HepG2 (cell line): Measurements from ENCODE around the gene NOC3L. TPM values are rescaled to one million over a fixed set of nuclear protein-coding genes. Genes with fewer than 3 reads are reported as not detected.

Experiments used
- ARHGAP35 ChIP-seq: sonication (generic); formaldehyde crosslinking; IDR thresholded peaks from 2 replicates; pipeline ENCODE4 v1.9.0; 2022; ENCODE audit warnings: mild to moderate bottlenecking, inconsistent platforms, moderate library complexity, missing genetic modification reagents, borderline replicate concordance
- BRD4 ChIP-seq: sonication (generic); formaldehyde crosslinking; IDR thresholded peaks from 2 replicates; pipeline ENCODE4 v1.4.0; 2020; ENCODE audit warnings: missing genetic modification reagents
- HMGXB4 ChIP-seq, 2 experiments: sonication (generic) in 1 of 2; formaldehyde crosslinking in 1 of 2; IDR thresholded peaks; 2 replicates each; pipeline versions ENCODE4 v1.4.0 to v1.6.1; 2018 to 2020; ENCODE audit warnings: missing genetic modification reagents in 2 of 2, borderline replicate concordance in 1 of 2, low read depth in 1 of 2, mild to moderate bottlenecking in 1 of 2, missing biosample characterization in 1 of 2
- MAF1 ChIP-seq: sonication (generic); formaldehyde crosslinking; IDR thresholded peaks from 2 replicates; pipeline ENCODE4 v1.5.0; 2020; ENCODE audit warnings: missing genetic modification reagents, borderline replicate concordance
- MED13 ChIP-seq: sonication (generic); formaldehyde crosslinking; IDR thresholded peaks from 2 replicates; pipeline ENCODE4 v1.5.0; 2020; ENCODE audit warnings: missing genetic modification reagents
- PHB2 ChIP-seq: fragments of 450-650 bp; IDR thresholded peaks from 2 replicates; pipeline ENCODE4 v1.6.1; 2018; ENCODE audit not compliant: partially characterized antibody
- SETDB1 ChIP-seq: sonication (generic); formaldehyde crosslinking; IDR thresholded peaks from 2 replicates; pipeline ENCODE4 v1.5.1; 2020; ENCODE audit warnings: missing genetic modification reagents, mild to moderate bottlenecking, borderline replicate concordance
- SRSF1 ChIP-seq: fragments of 200-400 bp; formaldehyde crosslinking; optimal IDR thresholded peaks from 2 replicates; pipeline ENCODE3; 2017; ENCODE audit warnings: mild to moderate bottlenecking, low read depth, low read length, moderate library complexity
- ZNF430 ChIP-seq: sonication (generic); formaldehyde crosslinking; IDR thresholded peaks from 2 replicates; pipeline ENCODE4 v1.9.0; 2021; ENCODE audit warnings: mild to moderate bottlenecking, missing genetic modification reagents
- ZNF543 ChIP-seq: sonication (generic); formaldehyde crosslinking; IDR thresholded peaks from 2 replicates; pipeline ENCODE4 v1.4.0; 2020; ENCODE audit warnings: mild to moderate bottlenecking, missing genetic modification reagents
- ZNF687 ChIP-seq: sonication (generic); formaldehyde crosslinking; IDR thresholded peaks from 2 replicates; pipeline ENCODE4 v1.5.1; 2020; ENCODE audit warnings: mild to moderate bottlenecking, missing genetic modification reagents, moderate library complexity
- ZNF891 ChIP-seq: sonication (generic); formaldehyde crosslinking; IDR thresholded peaks from 2 replicates; pipeline ENCODE4 v1.5.0; 2020; ENCODE audit warnings: mild to moderate bottlenecking, missing genetic modification reagents
- polyA plus RNA-seq, 8 experiments: library from polyadenylated mRNA; depleted of rRNA in 3 of 8; stranded (reverse) in 7 of 8; unstranded in 1 of 8; fragments of >200 nt; fragmentation: Illumina TruSeq in 4 of 8; extraction: Trizol in 4 of 8; gene quantifications; 2 replicates each; pipeline versions ENCODE4 v1.2.1 to v1.2.3, GENCODE V29; 2011 to 2016; ENCODE audit warnings: low read depth in 4 of 8, missing spikeins in 1 of 8, mixed read lengths in 1 of 8; ENCODE audit not compliant: insufficient read depth in 1 of 8
- total RNA-seq, 5 experiments: library from RNA; depleted of rRNA; stranded (reverse); fragments of >200 nt; fragmentation: Illumina TruSeq; extraction: Trizol; gene quantifications; 2 replicates each; pipeline ENCODE4 v1.2.3, GENCODE V29; 2016; ENCODE audit warnings: low read depth in 1 of 5
- TF ChIP-seq, protein P1 (sequence below): sonication (generic); formaldehyde crosslinking; IDR thresholded peaks from 2 replicates; pipeline ENCODE4 v1.9.0; 2022; ENCODE audit warnings: missing genetic modification reagents, mild to moderate bottlenecking, borderline replicate concordance
- TF ChIP-seq, protein P2 (sequence below): sonication (generic); formaldehyde crosslinking; IDR thresholded peaks from 2 replicates; pipeline ENCODE4 v1.4.0; 2020; ENCODE audit warnings: missing genetic modification reagents

The NOC3L gene
- total and polyA plus RNA-seq, 2 of the 13 experiments (the other 11 are each of a cell fraction or from before 2014, with no cell fraction given) = 7.8 to 36.6 TPM

- TF ChIP-seq ARHGAP35 (CRISPR knock-in tag) = no peak; the same call in 1 of the 2 replicates
- TF ChIP-seq MAF1 (CRISPR knock-in tag) = no peak
- TF ChIP-seq, protein P1, sequence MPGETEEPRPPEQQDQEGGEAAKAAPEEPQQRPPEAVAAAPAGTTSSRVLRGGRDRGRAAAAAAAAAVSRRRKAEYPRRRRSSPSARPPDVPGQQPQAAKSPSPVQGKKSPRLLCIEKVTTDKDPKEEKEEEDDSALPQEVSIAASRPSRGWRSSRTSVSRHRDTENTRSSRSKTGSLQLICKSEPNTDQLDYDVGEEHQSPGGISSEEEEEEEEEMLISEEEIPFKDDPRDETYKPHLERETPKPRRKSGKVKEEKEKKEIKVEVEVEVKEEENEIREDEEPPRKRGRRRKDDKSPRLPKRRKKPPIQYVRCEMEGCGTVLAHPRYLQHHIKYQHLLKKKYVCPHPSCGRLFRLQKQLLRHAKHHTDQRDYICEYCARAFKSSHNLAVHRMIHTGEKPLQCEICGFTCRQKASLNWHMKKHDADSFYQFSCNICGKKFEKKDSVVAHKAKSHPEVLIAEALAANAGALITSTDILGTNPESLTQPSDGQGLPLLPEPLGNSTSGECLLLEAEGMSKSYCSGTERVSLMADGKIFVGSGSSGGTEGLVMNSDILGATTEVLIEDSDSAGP (CRISPR knock-in tag) = peak; percentile 6; the same call in 1 of the 2 replicates
- 0 out of 2 replicates have a peak, but pooled peaks have one; percentile 27 for TF ChIP-seq BRD4 (CRISPR knock-in tag)
- 0 out of 2 replicates have a peak, but pooled peaks have one; percentile 23 for TF ChIP-seq ZNF543 (CRISPR knock-in tag)
- TF ChIP-seq ZNF687 (CRISPR knock-in tag) = peak; percentile 48; the same call in 1 of the 2 replicates
- no peak for TF ChIP-seq SETDB1 (CRISPR knock-in tag)
- TF ChIP-seq ZNF891 = peak; percentile 22; the same call in 1 of the 2 replicates
- peak; percentile 7 for TF ChIP-seq SRSF1
- no peak for TF ChIP-seq PHB2
- TF ChIP-seq MED13 (CRISPR knock-in tag) = 0 out of 2 replicates have a peak, but pooled peaks have one; percentile 61
- peak in 1 of 2 experiments; percentile 10; a peak in 1 of 4 replicates for TF ChIP-seq HMGXB4 (CRISPR knock-in tag; IDR thresholded peaks at IDR 0.05; ENCODE audit: borderline replicate concordance in 1 of 2, low read depth in 1 of 2)
- peak; percentile 59; the same call in 1 of the 2 replicates for TF ChIP-seq ZNF430 (CRISPR knock-in tag)
- TF ChIP-seq, protein P2, sequence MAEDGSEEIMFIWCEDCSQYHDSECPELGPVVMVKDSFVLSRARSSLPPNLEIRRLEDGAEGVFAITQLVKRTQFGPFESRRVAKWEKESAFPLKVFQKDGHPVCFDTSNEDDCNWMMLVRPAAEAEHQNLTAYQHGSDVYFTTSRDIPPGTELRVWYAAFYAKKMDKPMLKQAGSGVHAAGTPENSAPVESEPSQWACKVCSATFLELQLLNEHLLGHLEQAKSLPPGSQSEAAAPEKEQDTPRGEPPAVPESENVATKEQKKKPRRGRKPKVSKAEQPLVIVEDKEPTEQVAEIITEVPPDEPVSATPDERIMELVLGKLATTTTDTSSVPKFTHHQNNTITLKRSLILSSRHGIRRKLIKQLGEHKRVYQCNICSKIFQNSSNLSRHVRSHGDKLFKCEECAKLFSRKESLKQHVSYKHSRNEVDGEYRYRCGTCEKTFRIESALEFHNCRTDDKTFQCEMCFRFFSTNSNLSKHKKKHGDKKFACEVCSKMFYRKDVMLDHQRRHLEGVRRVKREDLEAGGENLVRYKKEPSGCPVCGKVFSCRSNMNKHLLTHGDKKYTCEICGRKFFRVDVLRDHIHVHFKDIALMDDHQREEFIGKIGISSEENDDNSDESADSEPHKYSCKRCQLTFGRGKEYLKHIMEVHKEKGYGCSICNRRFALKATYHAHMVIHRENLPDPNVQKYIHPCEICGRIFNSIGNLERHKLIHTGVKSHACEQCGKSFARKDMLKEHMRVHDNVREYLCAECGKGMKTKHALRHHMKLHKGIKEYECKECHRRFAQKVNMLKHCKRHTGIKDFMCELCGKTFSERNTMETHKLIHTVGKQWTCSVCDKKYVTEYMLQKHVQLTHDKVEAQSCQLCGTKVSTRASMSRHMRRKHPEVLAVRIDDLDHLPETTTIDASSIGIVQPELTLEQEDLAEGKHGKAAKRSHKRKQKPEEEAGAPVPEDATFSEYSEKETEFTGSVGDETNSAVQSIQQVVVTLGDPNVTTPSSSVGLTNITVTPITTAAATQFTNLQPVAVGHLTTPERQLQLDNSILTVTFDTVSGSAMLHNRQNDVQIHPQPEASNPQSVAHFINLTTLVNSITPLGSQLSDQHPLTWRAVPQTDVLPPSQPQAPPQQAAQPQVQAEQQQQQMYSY (CRISPR knock-in tag) = peak; percentile 6; the same call in 1 of the 2 replicates
Measured at GRCh38 chr10:94402843-94403379, 40.2 kb upstream of the NOC3L start (continued).
